Germinal center (tissue), 1 donor: Measurements from ENCODE around the gene ODAD2.
"Not testable (repeated sequence)": the region's sequence is repeated elsewhere in the genome, so short reads cannot be mapped to it uniquely, and the experiment has no call there.

Experiments used
- DNase-seq: peaks from one replicate; pipeline ENCODE4 v3.0.0; 2012; ENCODE audit warnings: mixed read lengths, low spot score

ODAD2 gene

DNA sequence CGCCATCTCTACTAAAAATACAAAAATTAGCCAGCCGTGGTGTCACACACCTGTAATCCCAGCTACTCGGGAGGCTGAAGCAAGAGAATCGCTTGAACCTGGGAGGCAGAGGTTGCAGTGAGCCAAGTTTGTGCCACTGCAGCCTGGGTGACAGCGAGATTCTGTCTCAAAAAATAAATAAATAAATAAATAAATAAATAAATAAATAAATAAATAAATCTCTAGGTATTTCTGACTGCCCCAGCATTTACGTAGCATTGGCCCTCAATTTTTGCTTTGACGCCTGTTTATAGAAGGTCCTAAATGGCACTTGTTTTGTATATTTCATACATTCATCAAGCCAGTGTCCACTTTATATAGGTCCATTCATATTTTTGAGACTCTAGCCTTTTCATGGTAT is 28.9 kb downstream of the ODAD2 start:
- DNase-seq, result not testable (repeated sequence)

GRCh38 chr10:27959093-27959715 is 39.7 kb downstream of the ODAD2 start:
- DNase-seq, result no peak

DNA sequence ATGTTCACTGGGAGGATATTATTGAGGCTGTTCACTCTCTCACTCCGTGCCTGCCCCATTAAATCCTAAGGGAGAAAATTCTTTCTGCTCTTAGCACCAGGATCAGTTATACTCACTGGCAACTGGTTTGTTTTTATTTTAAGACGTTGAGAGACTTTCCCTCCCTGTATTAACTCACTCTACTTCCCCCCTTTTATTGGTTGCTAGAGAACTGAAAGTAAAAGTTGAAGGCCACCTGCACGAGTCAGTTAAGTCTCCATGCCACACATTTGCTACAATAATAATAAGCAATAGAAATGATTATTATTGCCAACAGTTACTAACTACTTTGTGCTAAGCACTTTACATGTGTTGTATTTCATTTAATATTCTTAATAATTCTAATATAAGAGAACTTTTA is 40.5 kb downstream of the ODAD2 start:
- not testable (repeated sequence) for DNase-seq

- DNase-seq, result no peak
Observed at GRCh38 chr10:27950242-27950564, 48.7 kb downstream of the ODAD2 start.

DNA sequence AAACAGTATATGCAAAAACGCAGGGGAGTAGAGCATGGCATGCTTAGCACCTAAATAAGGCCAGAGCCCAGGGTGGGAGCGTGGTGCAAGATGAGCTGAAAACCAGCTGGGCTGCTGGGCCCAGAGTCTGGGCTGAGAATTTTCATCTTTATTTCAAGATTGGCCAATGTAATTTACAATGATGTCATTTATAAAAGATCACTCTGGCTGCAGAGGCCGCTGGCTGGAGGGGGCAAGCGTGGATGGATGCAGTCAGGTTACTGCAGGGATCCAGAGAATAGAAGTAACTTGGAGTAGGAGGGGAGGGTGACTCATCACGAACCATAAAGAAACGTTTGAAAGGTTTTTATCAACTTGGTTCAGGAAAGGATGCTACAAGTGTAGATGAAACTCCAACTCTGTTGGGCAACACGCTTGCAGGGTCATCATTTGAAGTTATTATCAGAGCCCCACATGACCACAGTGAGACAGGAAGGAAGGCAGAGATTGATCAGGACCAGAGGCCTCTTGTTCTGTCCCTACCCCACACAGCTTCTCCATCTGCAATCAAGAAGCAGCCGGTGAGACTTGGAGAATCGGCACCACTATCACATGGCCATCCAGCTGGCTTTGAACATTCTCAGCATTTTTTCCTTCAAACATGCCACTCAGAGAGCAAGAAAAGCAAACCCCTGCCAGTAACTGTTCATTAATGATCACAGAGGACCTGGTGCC is 49.2 kb downstream of the ODAD2 start:
- DNase-seq, result no peak

- no peak for DNase-seq
Observed at GRCh38 chr10:27948186-27948585, 50.7 kb downstream of the ODAD2 start.

DNA sequence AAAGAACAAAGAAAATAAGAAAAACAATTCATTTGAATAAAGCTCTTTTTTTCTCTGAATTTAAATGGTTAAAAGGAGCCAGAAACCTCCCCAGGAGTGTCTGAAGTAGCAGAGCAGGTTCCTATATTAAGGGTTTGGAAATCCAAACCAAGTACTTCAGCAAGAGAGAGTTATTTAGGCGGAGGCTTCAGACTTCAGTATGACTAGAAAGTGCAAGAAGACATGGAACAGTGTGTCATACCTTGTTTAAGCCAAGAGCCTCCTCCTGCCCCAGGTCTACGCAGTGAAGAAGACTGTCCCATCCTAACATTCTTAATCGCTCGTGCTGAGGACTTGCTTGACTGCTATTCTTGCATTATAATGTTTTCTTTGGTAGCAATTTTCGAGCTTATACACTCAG is 51.3 kb downstream of the ODAD2 start:
- no peak for DNase-seq

GRCh38 chr10:27944005-27944404 is 54.9 kb downstream of the ODAD2 start:
- DNase-seq, result no peak

DNA sequence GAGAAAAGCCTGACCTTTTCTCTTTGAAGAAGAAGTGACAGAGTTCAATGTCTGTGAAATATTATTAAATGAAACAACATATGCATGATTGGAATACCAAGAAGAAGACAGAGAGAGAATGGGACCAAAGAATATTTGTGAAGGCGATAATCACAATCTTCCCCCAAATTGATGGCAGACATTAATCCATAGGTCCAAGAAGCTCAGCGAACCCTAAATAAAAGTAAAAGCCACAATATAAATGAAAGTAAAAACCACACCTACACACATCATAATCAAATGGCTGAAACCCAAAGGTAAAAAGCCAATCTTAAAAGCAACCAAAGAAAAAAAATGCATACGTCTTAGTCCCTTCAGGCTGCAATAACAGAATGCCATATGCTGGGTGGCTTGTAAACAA is 84.0 kb downstream of the ODAD2 start:
- no peak for DNase-seq

DNA sequence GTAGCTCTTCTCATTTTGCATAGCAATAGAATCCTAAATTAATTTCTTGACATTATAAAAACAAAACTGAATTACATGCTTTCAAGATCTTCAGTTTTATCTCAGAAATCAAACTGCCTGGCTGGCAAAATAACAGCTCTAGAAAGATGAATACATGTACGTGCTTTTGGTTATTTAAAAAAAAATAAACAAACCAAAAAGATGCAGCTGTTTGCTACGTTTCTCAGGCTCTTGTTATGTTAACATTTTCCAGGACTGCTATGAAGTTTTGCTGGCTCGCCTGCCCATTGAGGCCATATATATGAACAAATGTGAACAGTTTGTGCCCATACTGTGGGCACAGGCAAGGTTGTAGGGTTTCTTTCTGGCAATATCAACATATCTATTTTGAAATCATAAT is 86.6 kb downstream of the ODAD2 start:
- no peak for DNase-seq

DNA sequence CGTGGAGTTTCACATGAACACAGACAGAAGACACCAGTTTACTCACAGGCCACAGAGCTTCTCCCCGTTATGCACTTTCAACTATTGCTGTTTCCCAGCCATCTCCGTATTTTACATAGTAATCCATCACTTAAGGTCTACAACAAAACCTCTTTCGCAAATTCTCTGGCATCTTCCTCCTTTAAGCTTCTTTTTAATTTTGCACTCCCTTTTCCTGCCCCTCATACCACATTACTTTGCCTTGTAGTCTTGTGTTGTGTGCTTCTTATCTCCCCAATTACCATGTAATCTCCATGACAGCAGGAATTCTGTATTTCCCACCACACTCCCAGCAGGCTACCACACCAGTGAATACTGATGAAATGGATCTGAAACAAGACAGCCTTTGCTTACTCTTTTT is 87.3 kb downstream of the ODAD2 start:
- DNase-seq, result no peak

DNA sequence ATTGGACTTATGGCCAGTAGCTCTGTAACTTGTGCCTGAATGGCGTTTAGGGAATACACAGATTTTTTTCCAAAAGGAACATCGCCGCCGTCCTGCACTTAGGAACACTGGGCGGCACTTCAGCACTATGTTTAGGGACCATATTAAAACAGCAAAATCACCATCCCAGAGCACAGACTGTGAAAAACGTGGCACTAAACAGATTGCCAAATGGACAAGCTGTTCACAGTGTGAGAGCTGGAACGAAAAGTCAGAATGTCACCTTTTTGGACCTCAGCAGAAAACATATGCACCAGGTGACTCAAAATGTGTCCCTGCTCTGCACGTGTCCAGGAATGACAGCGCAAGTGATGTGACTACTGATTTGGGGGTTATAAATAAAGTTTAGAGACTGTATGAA is 87.9 kb downstream of the ODAD2 start:
- no peak for DNase-seq

GRCh38 chr10:27908231-27908630 is 90.6 kb downstream of the ODAD2 start:
- no peak for DNase-seq

DNA sequence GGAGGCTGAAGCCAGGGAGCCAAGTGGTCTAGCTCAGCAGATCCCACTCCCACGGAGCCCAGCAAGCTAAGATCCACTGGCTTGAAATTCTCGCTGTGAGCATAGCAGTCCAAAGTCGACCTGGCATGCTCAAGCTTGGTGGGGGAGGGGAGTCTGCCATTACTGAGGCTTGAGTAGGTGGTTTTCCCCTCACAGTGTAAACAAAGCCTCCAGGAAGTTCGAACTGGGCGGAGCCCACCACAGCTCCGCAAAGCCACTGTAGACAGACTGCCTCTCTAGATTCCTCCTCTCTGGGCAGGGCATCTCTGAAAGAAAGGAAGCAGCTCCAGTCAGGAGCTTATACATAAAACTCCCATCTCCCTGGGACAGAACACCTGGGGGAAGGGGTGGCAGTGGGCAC is 99.4 kb downstream of the ODAD2 start:
- DNase-seq, result not testable (repeated sequence)

GRCh38 chr10:27899058-27899457 is 99.8 kb downstream of the ODAD2 start:
- no peak for DNase-seq

- no peak for DNase-seq
Observed at GRCh38 chr10:27893358-27893954, 105.4 kb downstream of the ODAD2 start.

- DNase-seq, result no peak
Observed at GRCh38 chr10:27890971-27891370, 107.9 kb downstream of the ODAD2 start.

DNA sequence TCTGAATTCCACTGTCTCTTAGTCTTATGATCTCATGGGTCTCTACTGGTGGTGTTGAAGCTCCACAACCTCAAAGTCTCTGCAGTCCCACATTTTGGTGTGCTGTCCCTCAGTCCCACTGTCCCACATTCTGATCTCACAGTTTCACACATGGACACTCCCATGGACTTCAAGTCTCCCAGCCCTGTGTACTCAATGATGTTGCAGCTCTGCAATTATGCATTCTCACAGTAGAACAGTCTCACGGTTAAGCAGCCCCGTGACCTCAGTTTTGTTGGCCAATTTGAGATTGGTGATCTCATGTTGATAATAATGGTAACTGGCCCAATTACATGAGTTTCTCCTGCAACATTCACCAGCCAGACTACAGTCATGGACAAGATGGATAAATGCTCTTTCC is 109.4 kb downstream of the ODAD2 start:
- no peak for DNase-seq

DNA sequence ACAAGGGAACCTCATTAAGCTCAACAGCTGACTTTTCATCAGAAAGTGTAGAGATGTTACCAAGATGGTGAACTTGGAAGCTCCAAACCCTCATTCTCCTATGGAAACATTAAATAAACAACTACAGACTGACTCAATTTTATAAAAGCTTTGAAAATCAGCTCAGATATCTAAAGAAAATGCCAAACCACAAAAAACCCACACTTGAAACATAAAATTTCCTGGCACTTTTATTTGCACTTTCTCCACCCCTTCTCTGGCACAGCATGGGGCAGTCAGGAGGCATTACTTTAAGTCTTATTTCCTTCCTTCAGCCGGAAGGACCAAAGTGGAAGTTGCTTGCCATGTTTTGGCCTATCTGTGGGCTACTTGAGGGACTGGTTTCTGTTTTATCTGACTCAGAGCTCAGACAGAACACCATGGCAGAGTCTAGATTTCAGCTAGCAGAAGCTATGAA is 114.7 kb downstream of the ODAD2 start:
- DNase-seq, result no peak

DNA sequence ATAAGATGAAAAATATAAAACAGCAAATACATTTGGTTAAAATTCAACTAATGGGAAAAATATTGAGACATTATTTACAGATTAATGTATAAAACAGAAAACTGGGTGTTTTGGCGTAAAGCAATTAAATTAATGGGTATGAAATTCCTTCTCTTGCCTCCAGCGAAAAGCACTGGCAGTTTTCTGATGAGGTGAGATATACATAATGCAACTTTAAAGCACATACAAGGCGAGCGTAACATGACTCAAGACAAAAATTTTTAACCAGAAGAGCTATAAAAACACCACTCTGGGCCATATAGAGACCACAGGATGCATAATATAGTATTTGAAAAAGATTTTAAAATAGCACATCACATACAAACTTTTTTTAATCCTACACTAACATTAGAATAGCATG is 120.6 kb downstream of the ODAD2 start:
- no peak for DNase-seq

DNA sequence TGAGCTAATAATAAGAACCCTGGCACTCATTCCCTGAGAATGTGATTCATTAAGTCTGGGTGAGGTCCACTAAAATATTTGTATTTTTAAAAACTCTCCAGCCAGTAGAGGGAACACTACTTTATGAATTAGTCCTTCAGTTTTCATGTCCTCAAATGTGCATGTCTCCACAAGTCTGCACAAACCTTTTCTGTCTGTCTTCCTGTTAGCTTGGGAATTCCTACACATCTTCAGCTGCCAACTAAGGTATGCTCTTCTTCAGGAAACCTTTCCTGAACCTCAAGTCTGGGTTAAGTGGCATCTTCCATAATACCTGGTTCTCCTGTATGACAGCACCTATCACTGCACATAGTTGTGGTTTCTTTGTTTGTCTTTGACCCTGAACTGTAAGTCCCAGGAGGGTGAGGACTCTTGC is 133.7 kb downstream of the ODAD2 start:
- no peak for DNase-seq

- DNase-seq, result no peak
Observed at GRCh38 chr10:27861781-27862180, 137.1 kb downstream of the ODAD2 start.

DNA sequence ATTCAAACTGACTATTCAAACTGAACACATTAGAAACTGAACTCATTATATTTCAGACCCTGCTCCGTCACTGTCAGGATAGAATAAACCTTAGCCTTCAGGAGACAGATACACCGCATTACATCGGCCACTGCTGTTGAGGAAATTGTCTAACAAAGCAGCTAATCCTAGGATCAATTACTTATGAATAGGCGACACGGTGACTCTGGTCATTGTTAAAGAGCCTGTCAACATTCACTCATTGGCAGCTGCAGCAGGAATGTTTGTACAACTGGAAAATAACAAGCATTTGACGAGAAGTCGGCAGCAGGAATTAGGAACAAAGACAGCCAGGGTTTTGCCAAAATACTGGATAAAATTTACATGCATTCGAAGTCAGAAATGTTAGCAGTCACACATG is 141.3 kb downstream of the ODAD2 start:
- no peak for DNase-seq

- DNase-seq, result no peak
Observed at GRCh38 chr10:27844223-27844622, 154.7 kb downstream of the ODAD2 start.
